NOMO-1 (cell line): ENCODE measurements around the gene BRPF3.
"Not testable (repeated sequence)": the region's sequence is repeated elsewhere in the genome, so short reads cannot be mapped to it uniquely, and the experiment has no call there.

Source experiments
- DNase-seq, 2 experiments: peaks; one replicate each; lab custom pipeline; 2025; ENCODE audit not compliant: unreplicated experiment in 2 of 2; lab: John Stamatoyannopoulos, UW

The BRPF3 gene

GRCh38 chr6:36200154-36200891 is 3.8 kb downstream of the BRPF3 start:
- no peak for DNase-seq

GRCh38 chr6:36200998-36201596 is 4.6 kb downstream of the BRPF3 start:
- DNase-seq: no peak

GRCh38 chr6:36201612-36202011 is 5.1 kb downstream of the BRPF3 start:
- no peak for DNase-seq

GRCh38 chr6:36202101-36202500 is 5.6 kb downstream of the BRPF3 start:
- DNase-seq: no peak

GRCh38 chr6:36204068-36204753 is 7.7 kb downstream of the BRPF3 start:
- DNase-seq: peak; percentile 48 to 71

- no peak for DNase-seq
Observed at GRCh38 chr6:36207155-36207554, 10.6 kb downstream of the BRPF3 start.

- DNase-seq: no peak
Observed at GRCh38 chr6:36209606-36210005, 13.1 kb downstream of the BRPF3 start.

- no peak for DNase-seq
Observed at GRCh38 chr6:36210182-36210581, 13.6 kb downstream of the BRPF3 start.

GRCh38 chr6:36210886-36211595 is 14.5 kb downstream of the BRPF3 start:
- no peak for DNase-seq

- DNase-seq: no peak
Observed at GRCh38 chr6:36216559-36216958, 20.0 kb downstream of the BRPF3 start.

- no peak for DNase-seq
Observed at GRCh38 chr6:36217188-36217587, 20.6 kb downstream of the BRPF3 start.

GRCh38 chr6:36217946-36218345 is 21.4 kb downstream of the BRPF3 start:
- no peak for DNase-seq

GRCh38 chr6:36218516-36218915 is 22.0 kb downstream of the BRPF3 start:
- not testable (repeated sequence) for DNase-seq

GRCh38 chr6:36219081-36219480 is 22.5 kb downstream of the BRPF3 start:
- DNase-seq: no peak

- no peak for DNase-seq
Observed at GRCh38 chr6:36220226-36220625, 23.7 kb downstream of the BRPF3 start.

- no peak for DNase-seq
Observed at GRCh38 chr6:36221674-36222073, 25.1 kb downstream of the BRPF3 start.

GRCh38 chr6:36222924-36223323 is 26.4 kb downstream of the BRPF3 start:
- DNase-seq: no peak

GRCh38 chr6:36223706-36224105 is 27.2 kb downstream of the BRPF3 start:
- no peak for DNase-seq

GRCh38 chr6:36224918-36225461 is 28.4 kb downstream of the BRPF3 start:
- no peak for DNase-seq

- no peak for DNase-seq
Observed at GRCh38 chr6:36226438-36227047, 30.0 kb downstream of the BRPF3 start.
